EL (cell line): ENCODE results near the gene PIMREG.

Source experiments
- DNase-seq: peaks from one replicate; pipeline ENCODE4 v3.0.0-alpha.2; 2016

The PIMREG gene

GRCh38 chr17:6439951-6440350, 4.3 kb upstream of the PIMREG start:
- DNase-seq, result no peak

GRCh38 chr17:6442775-6443174, 1.5 kb upstream of the PIMREG start:
- DNase-seq, result no peak

DNA sequence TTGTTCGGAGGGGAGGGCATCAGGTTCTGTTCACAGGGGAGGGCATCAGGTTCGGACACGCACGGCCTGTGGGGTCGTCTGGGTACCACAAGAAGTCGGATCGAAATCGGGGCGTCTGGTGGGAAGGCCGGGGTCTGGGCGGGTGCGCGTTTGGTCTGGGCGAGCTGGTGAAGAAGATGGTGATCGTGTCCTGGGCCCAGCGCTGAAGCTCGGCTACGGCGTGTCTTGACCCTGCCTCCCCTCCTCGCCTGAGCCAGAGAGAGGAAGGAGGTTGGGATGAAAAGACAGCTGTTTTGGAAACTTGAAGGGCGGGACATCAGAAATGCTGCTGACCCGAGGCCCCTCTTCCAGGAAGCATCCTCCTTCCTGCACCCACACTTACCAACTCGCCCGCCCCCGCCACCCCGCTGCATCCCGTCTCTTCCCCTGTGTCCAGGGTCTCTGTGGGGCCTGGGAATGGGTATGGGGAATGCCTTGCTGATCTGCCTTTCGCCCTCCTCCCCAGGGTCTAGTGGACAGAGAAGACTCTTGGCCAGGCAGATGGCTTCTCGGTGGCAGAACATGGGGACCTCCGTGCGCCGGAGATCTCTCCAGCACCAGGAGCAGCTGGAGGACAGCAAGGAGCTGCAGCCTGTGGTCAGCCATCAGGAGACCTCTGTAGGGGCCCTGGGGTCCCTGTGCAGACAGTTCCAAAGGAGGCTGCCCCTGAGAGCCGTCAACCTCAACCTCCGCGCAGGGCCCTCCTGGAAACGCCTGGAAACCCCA, 498 bp downstream of the PIMREG start:
- no peak for DNase-seq

DNA sequence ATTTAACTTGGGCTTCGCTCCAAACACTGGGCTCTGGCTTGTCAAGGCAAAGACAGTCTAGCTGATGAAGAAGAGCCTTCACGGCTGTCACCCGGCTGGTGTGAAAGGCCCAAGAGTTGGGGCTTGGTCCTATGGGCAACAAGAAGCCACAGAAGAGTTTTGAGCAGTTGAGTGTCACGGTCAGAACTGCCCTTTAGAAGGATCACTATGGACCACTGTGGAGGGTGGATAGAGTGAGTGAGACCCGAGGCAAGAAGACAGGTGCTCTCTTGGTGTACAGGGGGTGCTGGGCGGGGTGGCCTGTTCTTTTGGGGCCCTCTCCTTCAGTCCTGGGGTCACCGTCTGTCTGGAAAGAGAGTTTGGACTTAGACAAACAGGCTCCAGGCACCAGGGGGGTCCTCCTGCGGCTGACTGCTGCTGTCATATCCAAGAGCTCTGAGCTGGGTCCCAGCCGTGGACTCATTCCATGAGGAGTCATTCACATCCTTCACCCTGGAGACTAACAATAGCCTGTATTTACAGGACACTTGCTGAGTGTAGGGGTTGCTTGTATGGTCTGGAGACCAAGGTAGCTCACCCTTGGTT, 2.4 kb downstream of the PIMREG start:
- DNase-seq, result no peak

DNA sequence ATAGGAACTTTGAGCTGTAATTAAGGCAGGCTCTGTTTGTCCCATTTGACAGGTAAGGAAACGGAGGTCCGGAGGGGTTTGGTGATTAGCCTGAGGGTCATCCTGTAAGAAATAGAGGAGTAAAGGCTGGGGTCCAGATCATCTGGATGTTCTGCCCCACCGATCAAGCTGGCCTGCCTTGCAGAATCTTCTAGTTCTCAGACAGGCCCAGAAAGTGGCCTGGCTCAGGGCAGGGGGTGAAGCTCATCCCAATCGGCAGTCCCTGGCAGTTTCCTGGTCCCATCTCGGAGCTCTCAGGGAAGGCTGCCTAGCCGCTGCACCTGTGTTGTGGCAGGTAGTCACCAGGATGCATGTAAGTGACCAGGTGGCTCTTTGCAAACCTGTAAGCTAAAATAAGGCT, 4.2 kb downstream of the PIMREG start:
- DNase-seq, result no peak

GRCh38 chr17:6449307-6449706, 5.1 kb downstream of the PIMREG start:
- DNase-seq, result no peak

DNA sequence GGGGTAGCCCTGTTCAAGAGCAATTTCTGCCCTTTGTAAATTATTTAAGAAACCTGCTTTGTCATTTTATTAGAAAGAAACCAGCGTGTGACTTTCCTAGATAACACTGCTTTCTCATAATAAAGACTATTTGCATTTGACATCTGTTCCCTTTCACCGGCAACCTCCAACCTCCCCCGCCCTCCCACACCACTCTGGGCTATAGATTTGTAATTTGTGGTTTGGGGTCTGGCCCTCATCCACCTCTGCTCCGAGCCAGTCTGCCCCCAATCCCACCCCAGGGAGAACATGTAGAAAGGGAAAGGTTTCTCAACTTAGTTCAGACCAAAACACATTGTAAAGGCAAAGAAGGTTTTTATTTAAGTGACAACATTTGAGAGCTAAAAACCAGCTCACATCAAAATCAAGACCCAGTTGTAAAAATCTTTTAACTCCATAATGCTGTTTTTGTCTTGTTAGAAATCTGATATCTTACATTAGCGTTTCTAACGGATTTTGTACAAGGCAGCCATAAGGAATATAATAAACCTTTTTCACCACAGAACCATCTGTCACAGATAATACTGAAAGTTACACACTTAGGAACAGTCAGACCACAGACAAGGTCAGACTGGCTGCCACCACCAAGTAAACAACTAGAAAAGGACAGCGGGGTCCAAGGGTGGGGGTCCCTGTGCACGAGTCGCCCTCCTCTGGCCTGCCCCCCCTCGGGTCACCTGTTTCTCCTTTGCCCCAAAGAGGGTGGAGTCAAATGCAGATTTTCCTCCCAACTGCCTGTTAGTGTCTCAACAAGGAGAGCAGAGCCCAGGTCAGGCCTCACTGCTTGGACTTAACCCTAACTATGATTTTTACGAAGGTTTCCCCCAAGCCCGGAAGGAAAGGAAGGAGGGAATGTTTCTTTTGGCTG, 6.9 kb downstream of the PIMREG start:
- no peak for DNase-seq

DNA sequence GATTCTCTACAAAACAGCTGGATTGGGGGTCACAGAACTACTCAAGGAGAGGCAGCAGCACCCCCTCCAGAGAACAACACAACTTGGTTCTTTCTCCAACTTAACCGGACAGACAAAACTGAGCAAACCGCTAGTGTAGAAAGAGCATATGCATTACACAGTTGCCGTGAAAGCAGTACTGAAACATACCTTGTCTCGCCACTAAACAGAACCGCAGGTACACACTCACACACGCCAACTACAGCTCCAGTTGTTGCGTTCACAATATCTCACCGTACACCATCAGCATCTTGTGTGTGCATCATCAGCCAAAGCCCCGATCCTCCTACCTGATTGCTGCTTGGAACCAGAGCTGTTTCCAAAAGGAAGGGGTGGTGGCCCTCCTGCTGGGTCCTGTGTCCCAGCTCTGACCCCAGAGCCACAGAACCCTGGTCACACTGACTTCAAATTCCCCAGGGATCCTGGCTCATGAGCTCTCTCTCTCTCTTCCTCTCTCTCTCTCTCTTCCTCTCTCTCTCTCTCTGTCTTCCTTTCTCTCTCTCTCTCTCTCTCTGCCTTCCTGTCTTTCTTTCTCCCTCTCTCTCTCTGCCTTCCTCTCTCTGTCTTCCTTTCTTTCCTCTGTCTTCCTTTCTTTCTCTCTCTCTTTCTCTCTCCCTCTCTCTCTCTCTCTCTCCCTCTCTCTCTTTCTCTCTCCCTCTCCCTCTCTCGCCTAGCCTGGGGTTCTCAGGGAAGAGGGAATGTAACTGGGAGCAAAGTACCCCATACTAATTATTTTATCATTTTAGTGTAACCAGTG, 8.4 kb downstream of the PIMREG start:
- DNase-seq, result no peak

- DNase-seq, result no peak
Measured at GRCh38 chr17:6453279-6454024, 9.2 kb downstream of the PIMREG start.

DNA sequence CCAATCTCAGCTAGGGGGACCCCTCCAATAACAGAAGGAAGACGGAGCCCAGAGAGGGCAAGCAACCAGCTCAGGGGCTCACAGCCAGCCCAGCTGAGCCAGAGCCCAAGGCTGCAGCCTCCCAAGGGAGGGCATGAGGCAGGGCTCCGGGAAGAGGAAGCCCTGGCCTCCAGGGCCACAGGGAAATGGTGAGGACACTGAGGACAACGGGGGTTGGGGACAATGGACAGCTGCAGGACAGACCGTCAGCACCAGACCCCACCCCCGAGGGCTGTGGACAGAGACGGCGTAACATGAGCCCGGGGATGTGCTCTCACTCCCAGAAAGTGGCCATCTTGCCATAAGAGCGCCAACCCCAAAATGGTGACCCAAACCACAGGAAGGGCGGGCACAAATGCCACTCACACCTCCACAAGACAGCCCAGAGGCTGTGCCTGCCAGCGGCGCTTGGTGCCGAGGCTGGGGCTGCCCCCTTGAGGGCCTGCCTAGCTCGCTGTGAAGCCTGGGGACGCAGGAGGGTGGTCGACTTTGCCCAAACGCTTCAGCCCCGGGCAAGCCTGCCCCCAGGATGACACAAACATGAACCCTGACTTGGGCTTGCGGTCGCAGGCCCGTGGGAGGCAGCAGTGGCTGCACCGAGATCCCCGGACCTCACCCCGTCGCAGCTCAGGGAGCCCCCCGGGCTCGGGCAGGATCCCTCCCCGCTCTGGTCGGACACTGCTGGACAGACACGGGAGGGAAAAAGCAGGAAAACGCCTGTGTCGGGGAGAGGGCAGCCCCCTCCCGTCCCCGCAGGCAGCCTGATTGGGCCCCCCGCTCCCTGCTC, 10.5 kb downstream of the PIMREG start:
- no peak for DNase-seq

DNA sequence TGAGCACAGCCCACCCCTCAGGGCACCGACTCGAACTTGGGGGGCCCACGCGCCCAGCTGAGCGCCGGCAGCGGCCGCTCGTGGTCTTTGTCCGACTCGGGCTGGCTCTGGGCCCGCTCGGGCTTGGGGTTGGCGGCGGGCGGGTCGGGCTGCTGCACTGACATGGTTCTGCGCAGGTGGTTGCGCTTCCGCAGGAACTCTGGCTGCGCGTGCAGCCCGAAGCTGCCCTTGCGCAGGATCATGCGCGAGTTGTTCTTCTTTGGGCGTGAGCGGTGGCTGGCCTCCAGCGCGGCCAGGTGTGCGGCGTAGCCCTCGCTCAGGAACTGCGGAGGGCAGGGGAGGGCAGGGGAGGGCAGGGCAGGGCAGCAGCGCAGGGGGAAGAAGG, 11.1 kb downstream of the PIMREG start:
- DNase-seq, result no peak

GRCh38 chr17:6456321-6456720, 12.1 kb downstream of the PIMREG start:
- no peak for DNase-seq

DNA sequence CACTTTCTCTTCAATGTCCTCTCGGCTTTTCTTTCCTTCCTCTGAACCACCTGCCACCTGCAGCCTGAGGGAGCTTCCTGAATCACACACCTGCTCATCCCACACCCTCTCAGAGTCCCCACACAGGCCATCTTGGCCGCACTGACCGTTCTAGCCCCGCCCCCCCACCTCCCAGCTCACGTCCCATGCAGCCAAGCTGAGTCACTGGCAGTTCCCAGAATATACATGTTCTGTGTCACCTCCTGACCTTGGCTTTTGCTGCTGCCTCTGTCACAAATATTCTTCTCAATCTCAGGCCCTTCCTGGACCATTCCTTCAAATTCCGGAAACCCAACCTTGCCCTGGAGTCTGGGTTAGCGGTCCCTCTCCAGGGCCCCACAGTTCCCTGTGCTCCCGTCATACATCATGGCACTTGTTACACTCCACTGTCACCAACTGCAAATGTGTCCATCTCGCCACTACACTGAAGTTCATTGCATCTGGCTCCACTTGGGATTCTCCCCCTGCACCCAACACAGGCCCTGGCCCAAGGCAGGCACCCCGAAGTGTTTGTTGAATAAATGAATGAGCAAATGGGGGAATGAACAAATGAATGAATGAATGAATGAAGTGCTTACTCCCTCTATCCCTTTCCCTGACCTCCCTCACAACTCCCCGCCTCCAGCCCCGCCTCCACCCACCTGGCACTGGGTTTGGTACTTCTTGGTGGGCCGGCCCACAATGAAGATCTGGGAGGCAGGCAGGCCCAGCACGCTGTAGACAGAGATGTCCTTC, 12.8 kb downstream of the PIMREG start:
- peak; percentile 84 for DNase-seq

GRCh38 chr17:6457688-6458459, 13.6 kb downstream of the PIMREG start:
- DNase-seq, result no peak

DNA sequence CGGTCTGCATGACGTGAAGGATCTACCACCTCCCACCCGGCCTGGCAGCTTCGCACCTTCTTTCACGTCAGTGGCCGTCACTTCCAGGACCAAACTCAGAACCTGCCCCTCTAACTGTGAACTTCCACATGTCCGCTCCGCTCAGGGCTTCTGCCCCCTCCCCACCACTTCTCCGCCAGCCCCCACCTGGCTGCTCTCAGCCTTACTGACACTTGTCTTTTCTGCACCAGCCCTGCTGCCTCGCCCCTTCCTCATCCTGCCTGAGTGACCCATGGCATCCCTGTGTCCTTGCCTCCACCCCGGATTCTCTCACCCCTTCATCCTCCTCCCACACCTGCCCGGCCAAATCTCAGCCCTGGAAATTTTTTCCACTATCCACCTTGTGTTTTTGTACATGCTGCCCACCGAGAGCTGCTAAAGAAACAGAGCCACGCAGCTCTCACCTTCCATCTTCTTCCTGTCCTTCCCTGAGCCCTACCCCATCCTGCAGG, 14.2 kb downstream of the PIMREG start:
- no peak for DNase-seq

GRCh38 chr17:6460531-6461161, 16.4 kb downstream of the PIMREG start:
- no peak for DNase-seq

- DNase-seq, result no peak
Measured at GRCh38 chr17:6461246-6461645, 17.0 kb downstream of the PIMREG start.

DNA sequence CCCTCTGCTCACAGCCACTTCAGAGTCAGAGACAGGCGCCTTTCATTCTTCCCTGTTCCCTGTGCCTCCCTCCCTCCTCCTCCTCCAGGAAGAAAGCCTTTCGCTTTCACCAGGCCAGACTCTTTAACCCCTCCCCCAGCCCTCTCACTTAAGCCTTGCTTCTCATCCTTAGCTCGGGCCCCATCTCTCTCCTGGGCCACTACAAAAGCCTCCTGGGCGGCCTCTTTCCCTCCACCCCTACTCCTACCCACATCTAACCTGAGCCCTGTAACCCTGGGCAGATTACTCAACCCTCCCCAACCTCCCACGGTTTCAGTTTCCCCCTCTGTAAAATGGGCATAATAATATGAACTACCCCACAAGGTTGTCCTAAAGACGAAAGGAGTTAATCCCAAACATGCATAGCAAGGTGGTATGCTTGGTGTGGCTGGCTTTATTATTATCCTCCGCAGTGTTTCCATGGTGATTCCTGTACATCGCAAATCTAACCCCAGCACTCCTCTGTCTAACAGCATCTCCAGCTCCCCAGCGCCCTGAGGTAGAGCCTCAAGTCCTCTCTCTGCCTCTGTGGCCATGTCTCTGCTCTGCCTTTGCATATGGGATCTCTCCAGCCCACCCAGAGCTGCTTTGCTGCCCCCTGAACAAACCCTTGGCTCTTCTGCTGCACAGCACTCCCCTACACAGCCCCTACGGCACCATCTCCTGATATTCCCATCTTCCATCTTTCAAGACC, 17.7 kb downstream of the PIMREG start:
- DNase-seq, result no peak
